Measurements from ENCODE around the gene DNM3. TPM values are rescaled to one million over a fixed set of nuclear protein-coding genes. Genes with fewer than 3 reads are reported as not detected.

Gene DNM3
- total and polyA plus RNA-seq, 2 experiments from 2014 or later, result 5.2 to 12.2 TPM

DNA sequence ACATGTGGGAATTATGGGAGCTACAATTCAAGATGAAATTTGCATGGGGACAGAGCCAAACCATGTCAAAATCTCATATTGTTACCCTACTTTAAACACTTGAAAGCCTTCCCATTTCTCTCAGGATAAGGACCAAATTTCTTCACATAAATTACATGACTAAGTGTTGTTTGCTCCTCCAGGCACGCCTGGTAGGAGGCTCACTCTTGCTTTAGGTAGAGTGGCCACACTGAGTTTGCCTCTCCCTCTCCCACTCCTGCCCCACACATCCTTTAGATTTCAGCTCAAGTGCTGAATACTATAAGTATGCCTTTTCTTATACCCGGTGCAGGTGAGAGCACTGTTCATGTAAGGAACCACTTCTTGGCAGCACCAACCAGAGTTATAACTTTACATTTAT is 279.1 kb downstream of the DNM3 start:
- Histone ChIP-seq H3F3A (replicated peaks; ENCODE audit: low read depth) (no peaks in the 10 kb centered on the region), H3K36me3 (ENCODE audit: insufficient read depth) (no peaks in the 10 kb centered on the region), H3K27ac (ENCODE audit: low read depth) (no peak overlapping the region), H2AFZ (no peak overlapping the region), H4K20me1 (replicated peaks; ENCODE audit: insufficient read depth) (no peaks in the 10 kb centered on the region), H3K4me3 (no peak overlapping the region), H3K79me2 (replicated peaks; ENCODE audit: insufficient read depth) (no peaks in the 10 kb centered on the region), H3K4me1 (ENCODE audit: insufficient read depth) (no peaks in the 10 kb centered on the region), H3K9me2 (ENCODE audit: insufficient read depth) (no peaks in the 10 kb centered on the region), H3K27me3 (ENCODE audit: insufficient read depth) (no peaks in the 10 kb centered on the region), H3K4me2 (no peak overlapping the region)
- DNase-seq (ENCODE audit: low spot score), result no peak
- Mint-ChIP-seq H3K4me1 (peaks cover 2% of the 10 kb centered on the region), H3K9me3 (no peaks in the 10 kb centered on the region), H3K27me3 (ENCODE audit: insufficient read depth, low read depth, poor library complexity) (peaks cover 2% of the 10 kb centered on the region), H3K36me3 (ENCODE audit: low read depth) (peaks cover 5% of the 10 kb centered on the region), H3K4me3 (no peak overlapping the region), H3K27ac (no peak overlapping the region)
- ATAC-seq, result no peak
- TF ChIP-seq EZH2 (IDR thresholded peaks at IDR 0.05; ENCODE audit: low read depth, unreplicated experiment) (no peak), STAT1 (IDR thresholded peaks at IDR 0.05; ENCODE audit: unreplicated experiment) (no peak), ZNF331 (CRISPR knock-in tag; IDR thresholded peaks at IDR 0.05; ENCODE audit: low read depth) (no peak), POLR2AphosphoS5 (IDR thresholded peaks at IDR 0.05; ENCODE audit: low read depth) (no peak), CREB1 (CRISPR knock-in tag; IDR thresholded peaks at IDR 0.05; ENCODE audit: low read depth) (no peak)
- TF ChIP-seq, protein P1, sequence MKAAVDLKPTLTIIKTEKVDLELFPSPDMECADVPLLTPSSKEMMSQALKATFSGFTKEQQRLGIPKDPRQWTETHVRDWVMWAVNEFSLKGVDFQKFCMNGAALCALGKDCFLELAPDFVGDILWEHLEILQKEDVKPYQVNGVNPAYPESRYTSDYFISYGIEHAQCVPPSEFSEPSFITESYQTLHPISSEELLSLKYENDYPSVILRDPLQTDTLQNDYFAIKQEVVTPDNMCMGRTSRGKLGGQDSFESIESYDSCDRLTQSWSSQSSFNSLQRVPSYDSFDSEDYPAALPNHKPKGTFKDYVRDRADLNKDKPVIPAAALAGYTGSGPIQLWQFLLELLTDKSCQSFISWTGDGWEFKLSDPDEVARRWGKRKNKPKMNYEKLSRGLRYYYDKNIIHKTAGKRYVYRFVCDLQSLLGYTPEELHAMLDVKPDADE (IDR thresholded peaks at IDR 0.05), result no peak

DNA sequence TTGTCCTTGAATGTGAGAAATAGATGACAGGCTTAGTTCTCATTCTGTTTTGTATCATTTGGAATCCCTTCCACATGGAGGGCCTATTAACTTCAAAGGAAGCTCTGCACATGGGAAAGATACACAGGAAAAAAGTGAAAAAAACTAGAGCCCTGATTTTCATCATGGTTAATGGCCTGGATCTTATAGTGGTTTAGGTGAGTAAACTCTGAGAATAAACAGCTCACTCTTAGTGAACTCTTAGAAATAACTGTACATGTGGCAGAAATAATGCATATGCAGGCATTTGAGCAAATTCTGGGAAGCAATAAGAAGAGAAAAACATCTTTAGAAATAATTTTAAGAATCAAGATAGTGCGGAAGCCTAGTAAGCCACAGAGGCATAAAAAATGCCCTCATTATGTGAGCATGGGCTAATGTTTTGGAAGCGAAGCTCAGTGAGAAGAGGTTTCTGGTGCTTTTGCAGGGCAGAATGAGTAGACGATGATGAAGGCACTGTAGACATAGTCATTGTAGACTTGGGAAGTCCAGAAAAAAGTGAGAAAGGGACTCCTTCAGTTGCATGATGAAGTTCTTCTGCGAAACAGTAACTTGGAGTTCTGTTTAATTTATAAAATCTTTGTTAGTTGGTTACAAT is 279.9 kb downstream of the DNM3 start:
- Histone ChIP-seq H2AFZ (no peak overlapping the region), H4K20me1 (replicated peaks; ENCODE audit: insufficient read depth) (no peaks in the 10 kb centered on the region), H3K4me3 (no peak overlapping the region), H3K4me2 (no peak overlapping the region), H3K27ac (ENCODE audit: low read depth) (no peak overlapping the region), H3K36me3 (ENCODE audit: insufficient read depth) (no peaks in the 10 kb centered on the region), H3K79me2 (replicated peaks; ENCODE audit: insufficient read depth) (no peaks in the 10 kb centered on the region), H3K9me2 (ENCODE audit: insufficient read depth) (no peaks in the 10 kb centered on the region), H3K4me1 (ENCODE audit: insufficient read depth) (no peaks in the 10 kb centered on the region), H3K27me3 (ENCODE audit: insufficient read depth) (no peaks in the 10 kb centered on the region), H3F3A (replicated peaks; ENCODE audit: low read depth) (no peaks in the 10 kb centered on the region)
- Mint-ChIP-seq H3K9me3 (no peaks in the 10 kb centered on the region), H3K4me3 (no peak overlapping the region), H3K27me3 (ENCODE audit: insufficient read depth, low read depth, poor library complexity) (peaks cover 2% of the 10 kb centered on the region), H3K27ac (no peak overlapping the region), H3K4me1 (no peaks in the 10 kb centered on the region), H3K36me3 (ENCODE audit: low read depth) (peaks cover 5% of the 10 kb centered on the region)
- TF ChIP-seq, protein P2, sequence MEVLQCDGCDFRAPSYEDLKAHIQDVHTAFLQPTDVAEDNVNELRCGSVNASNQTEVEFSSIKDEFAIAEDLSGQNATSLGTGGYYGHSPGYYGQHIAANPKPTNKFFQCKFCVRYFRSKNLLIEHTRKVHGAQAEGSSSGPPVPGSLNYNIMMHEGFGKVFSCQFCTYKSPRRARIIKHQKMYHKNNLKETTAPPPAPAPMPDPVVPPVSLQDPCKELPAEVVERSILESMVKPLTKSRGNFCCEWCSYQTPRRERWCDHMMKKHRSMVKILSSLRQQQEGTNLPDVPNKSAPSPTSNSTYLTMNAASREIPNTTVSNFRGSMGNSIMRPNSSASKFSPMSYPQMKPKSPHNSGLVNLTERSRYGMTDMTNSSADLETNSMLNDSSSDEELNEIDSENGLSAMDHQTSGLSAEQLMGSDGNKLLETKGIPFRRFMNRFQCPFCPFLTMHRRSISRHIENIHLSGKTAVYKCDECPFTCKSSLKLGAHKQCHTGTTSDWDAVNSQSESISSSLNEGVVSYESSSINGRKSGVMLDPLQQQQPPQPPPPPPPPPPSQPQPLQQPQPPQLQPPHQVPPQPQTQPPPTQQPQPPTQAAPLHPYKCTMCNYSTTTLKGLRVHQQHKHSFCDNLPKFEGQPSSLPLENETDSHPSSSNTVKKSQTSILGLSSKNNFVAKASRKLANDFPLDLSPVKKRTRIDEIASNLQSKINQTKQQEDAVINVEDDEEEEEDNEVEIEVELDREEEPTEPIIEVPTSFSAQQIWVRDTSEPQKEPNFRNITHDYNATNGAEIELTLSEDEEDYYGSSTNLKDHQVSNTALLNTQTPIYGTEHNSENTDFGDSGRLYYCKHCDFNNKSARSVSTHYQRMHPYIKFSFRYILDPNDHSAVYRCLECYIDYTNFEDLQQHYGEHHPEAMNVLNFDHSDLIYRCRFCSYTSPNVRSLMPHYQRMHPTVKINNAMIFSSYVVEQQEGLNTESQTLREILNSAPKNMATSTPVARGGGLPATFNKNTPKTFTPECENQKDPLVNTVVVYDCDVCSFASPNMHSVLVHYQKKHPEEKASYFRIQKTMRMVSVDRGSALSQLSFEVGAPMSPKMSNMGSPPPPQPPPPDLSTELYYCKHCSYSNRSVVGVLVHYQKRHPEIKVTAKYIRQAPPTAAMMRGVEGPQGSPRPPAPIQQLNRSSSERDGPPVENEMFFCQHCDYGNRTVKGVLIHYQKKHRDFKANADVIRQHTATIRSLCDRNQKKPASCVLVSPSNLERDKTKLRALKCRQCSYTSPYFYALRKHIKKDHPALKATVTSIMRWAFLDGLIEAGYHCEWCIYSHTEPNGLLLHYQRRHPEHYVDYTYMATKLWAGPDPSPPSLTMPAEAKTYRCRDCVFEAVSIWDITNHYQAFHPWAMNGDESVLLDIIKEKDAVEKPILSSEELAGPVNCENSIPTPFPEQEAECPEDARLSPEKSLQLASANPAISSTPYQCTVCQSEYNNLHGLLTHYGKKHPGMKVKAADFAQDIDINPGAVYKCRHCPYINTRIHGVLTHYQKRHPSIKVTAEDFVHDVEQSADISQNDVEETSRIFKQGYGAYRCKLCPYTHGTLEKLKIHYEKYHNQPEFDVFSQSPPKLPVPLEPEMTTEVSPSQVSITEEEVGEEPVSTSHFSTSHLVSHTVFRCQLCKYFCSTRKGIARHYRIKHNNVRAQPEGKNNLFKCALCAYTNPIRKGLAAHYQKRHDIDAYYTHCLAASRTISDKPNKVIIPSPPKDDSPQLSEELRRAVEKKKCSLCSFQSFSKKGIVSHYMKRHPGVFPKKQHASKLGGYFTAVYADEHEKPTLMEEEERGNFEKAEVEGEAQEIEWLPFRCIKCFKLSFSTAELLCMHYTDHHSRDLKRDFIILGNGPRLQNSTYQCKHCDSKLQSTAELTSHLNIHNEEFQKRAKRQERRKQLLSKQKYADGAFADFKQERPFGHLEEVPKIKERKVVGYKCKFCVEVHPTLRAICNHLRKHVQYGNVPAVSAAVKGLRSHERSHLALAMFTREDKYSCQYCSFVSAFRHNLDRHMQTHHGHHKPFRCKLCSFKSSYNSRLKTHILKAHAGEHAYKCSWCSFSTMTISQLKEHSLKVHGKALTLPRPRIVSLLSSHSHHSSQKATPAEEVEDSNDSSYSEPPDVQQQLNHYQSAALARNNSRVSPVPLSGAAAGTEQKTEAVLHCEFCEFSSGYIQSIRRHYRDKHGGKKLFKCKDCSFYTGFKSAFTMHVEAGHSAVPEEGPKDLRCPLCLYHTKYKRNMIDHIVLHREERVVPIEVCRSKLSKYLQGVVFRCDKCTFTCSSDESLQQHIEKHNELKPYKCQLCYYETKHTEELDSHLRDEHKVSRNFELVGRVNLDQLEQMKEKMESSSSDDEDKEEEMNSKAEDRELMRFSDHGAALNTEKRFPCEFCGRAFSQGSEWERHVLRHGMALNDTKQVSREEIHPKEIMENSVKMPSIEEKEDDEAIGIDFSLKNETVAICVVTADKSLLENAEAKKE (CRISPR knock-in tag; IDR thresholded peaks at IDR 0.05), result no peak
- TF ChIP-seq JUNB (IDR thresholded peaks at IDR 0.05; ENCODE audit: unreplicated experiment) (no peak), ZNF331 (CRISPR knock-in tag; IDR thresholded peaks at IDR 0.05; ENCODE audit: low read depth) (no peak), ZNF114 (CRISPR knock-in tag; IDR thresholded peaks at IDR 0.05) (no peak), POLR2AphosphoS5 (IDR thresholded peaks at IDR 0.05; ENCODE audit: low read depth) (no peak), CREB1 (CRISPR knock-in tag; IDR thresholded peaks at IDR 0.05; ENCODE audit: low read depth) (no peak)
- TF ChIP-seq, protein P3, sequence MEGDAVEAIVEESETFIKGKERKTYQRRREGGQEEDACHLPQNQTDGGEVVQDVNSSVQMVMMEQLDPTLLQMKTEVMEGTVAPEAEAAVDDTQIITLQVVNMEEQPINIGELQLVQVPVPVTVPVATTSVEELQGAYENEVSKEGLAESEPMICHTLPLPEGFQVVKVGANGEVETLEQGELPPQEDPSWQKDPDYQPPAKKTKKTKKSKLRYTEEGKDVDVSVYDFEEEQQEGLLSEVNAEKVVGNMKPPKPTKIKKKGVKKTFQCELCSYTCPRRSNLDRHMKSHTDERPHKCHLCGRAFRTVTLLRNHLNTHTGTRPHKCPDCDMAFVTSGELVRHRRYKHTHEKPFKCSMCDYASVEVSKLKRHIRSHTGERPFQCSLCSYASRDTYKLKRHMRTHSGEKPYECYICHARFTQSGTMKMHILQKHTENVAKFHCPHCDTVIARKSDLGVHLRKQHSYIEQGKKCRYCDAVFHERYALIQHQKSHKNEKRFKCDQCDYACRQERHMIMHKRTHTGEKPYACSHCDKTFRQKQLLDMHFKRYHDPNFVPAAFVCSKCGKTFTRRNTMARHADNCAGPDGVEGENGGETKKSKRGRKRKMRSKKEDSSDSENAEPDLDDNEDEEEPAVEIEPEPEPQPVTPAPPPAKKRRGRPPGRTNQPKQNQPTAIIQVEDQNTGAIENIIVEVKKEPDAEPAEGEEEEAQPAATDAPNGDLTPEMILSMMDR (conservative IDR thresholded peaks at IDR 0.05; ENCODE audit: low read depth in 2 of 2), result no peak
- DNase-seq (ENCODE audit: low spot score), result no peak
- no peak for ATAC-seq
